ENCODE data around the gene GSC2. TPM values are rescaled to one million over a fixed set of nuclear protein-coding genes. Genes with fewer than 3 reads are reported as not detected.

The GSC2 gene
- total RNA-seq, 4 donors from 2014 or later: not detected

DNA sequence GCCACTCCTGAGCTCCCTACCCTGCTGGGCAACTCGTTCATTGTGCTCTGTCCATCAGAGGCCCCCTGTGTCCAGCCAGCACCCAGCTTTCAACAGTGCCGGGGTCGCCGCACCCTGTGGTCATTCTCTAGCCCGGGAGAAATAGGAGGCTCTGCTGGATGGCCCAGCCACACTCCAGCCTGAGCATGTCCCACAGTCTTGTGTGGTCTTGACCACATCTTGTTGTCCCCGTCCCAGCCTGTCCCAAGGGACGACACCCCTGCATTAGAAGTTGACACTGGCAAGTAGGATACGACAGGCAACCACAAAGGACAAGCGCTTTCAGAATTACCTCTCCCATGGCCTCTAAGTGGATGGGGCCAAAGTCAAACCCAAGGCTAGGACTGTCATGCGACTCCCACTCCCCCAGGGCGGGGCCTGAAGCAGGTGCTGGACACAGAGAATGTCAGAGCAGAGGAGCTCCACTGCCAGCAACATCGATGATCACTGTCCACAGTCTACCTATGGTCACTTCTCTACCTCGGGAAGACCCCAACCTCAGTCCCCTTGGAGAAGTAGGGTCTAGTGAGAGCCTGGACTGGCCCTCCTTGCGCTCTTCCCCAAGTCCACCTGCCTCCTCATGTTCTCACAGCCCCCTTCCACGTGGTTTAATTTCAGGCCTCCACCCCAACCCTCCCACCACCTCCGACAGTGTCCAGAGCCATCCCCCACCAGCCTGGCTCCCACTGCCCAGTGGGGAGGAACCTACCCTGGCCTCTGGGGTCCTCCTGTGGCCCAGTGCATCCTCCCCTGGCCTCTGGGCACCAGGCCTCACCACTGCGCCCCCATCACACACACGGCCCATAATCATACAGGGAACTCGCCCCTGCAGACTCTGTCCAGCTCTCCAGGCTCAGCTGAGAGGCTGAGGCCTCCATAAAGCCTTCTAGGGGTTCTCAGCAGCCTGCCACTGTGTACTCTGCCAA is 23.5 kb downstream of the GSC2 start:
- no peak for TF ChIP-seq EP300 (IDR thresholded peaks at IDR 0.05)
- TF ChIP-seq POLR2AphosphoS5 (IDR thresholded peaks at IDR 0.05): no peak
- TF ChIP-seq, protein P1, sequence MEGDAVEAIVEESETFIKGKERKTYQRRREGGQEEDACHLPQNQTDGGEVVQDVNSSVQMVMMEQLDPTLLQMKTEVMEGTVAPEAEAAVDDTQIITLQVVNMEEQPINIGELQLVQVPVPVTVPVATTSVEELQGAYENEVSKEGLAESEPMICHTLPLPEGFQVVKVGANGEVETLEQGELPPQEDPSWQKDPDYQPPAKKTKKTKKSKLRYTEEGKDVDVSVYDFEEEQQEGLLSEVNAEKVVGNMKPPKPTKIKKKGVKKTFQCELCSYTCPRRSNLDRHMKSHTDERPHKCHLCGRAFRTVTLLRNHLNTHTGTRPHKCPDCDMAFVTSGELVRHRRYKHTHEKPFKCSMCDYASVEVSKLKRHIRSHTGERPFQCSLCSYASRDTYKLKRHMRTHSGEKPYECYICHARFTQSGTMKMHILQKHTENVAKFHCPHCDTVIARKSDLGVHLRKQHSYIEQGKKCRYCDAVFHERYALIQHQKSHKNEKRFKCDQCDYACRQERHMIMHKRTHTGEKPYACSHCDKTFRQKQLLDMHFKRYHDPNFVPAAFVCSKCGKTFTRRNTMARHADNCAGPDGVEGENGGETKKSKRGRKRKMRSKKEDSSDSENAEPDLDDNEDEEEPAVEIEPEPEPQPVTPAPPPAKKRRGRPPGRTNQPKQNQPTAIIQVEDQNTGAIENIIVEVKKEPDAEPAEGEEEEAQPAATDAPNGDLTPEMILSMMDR (IDR thresholded peaks at IDR 0.05): no peak
- TF ChIP-seq POLR2A (IDR thresholded peaks at IDR 0.05): no peak
- Histone ChIP-seq H3K4me1 (peaks cover 52% of the 10 kb centered on the region), H3K4me3 (no peak overlapping the region), H3K27me3 (no peaks in the 10 kb centered on the region), H3K27ac (peak overlapping the region; percentile 14), H3K36me3 (no peaks in the 10 kb centered on the region), H3K9me3 (no peaks in the 10 kb centered on the region)
- DNase-seq (ENCODE audit: low spot score in 2 of 2): no peak
- 86% methylated on average over 14 of the region's 19 CpGs for WGBS

- no peaks in the 10 kb centered on the region for H3K9me3 ChIP-seq
- no peak for DNase-seq (ENCODE audit: low spot score in 2 of 2)
- TF ChIP-seq EP300 (IDR thresholded peaks at IDR 0.05): no peak
- H3K27ac ChIP-seq: no peak overlapping the region
- H3K36me3 ChIP-seq: no peaks in the 10 kb centered on the region
- peaks cover 52% of the 10 kb centered on the region for H3K4me1 ChIP-seq
- WGBS: 81% methylated on average over 21 of the region's 21 CpGs
- no peaks in the 10 kb centered on the region for H3K27me3 ChIP-seq
- H3K4me3 ChIP-seq: no peak overlapping the region
These were observed 24.4 kb downstream of the GSC2 start for GRCh38 chr22:19125474-19126308.

- Histone ChIP-seq H3K27me3 (no peaks in the 10 kb centered on the region), H3K36me3 (no peaks in the 10 kb centered on the region), H3K27ac (no peak overlapping the region), H3K9me3 (no peaks in the 10 kb centered on the region), H3K4me3 (no peak overlapping the region), H3K4me1 (peaks cover 53% of the 10 kb centered on the region)
- no peak for DNase-seq (ENCODE audit: low spot score in 2 of 2)
- TF ChIP-seq POLR2AphosphoS5 (IDR thresholded peaks at IDR 0.05): no peak
- TF ChIP-seq POLR2A (IDR thresholded peaks at IDR 0.05): no peak
- TF ChIP-seq EP300 (IDR thresholded peaks at IDR 0.05): no peak
- TF ChIP-seq, protein P1 (IDR thresholded peaks at IDR 0.05): no peak
- 92% methylated on average over 11 of the region's 11 CpGs for WGBS
These were observed 25.1 kb downstream of the GSC2 start for GRCh38 chr22:19125011-19125410.

GRCh38 chr22:19124377-19124776 is 25.7 kb downstream of the GSC2 start:
- Histone ChIP-seq H3K4me1 (peaks cover 53% of the 10 kb centered on the region), H3K4me3 (no peak overlapping the region), H3K27me3 (no peaks in the 10 kb centered on the region), H3K27ac (no peak overlapping the region), H3K9me3 (no peaks in the 10 kb centered on the region), H3K36me3 (no peaks in the 10 kb centered on the region)
- no peak for TF ChIP-seq POLR2AphosphoS5 (IDR thresholded peaks at IDR 0.05)
- no peak for TF ChIP-seq EP300 (IDR thresholded peaks at IDR 0.05)
- no peak for TF ChIP-seq POLR2A (IDR thresholded peaks at IDR 0.05)
- TF ChIP-seq, protein P1 (IDR thresholded peaks at IDR 0.05): no peak
- 88% methylated on average over 4 of the region's 4 CpGs for WGBS
- DNase-seq (ENCODE audit: low spot score in 2 of 2): peak in 1 of 2 donors; percentile 51

DNA sequence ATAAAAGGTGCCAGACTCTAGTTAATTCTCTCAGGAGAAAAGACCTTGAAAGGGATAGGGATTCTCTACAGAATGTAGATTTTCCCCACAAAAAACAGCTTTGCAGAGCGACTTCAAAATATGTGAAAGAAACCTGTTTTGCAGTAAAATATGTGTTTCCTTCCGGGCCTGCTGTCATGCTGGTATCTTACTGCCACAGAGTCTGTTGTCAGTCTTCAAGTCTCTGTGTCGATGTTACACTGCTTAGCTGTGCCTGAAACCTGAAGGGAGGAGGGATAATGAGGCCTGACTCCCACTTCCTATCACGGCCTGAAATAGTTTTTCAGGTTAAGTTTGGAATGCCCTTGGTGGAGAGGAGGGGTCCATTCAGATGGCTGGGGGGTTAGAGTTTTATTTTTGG is 26.2 kb downstream of the GSC2 start:
- peaks cover 56% of the 10 kb centered on the region for H3K4me1 ChIP-seq
- no peak overlapping the region for H3K27ac ChIP-seq
- TF ChIP-seq EP300 (IDR thresholded peaks at IDR 0.05): no peak
- TF ChIP-seq POLR2AphosphoS5 (IDR thresholded peaks at IDR 0.05): no peak
- TF ChIP-seq POLR2A (IDR thresholded peaks at IDR 0.05): no peak
- TF ChIP-seq, protein P1 (IDR thresholded peaks at IDR 0.05): no peak
- H3K27me3 ChIP-seq: no peaks in the 10 kb centered on the region
- DNase-seq (ENCODE audit: low spot score in 2 of 2): no peak
- WGBS: 90% methylated on average over 4 of the region's 4 CpGs
- H3K4me3 ChIP-seq: no peak overlapping the region
- H3K36me3 ChIP-seq: no peaks in the 10 kb centered on the region
- no peaks in the 10 kb centered on the region for H3K9me3 ChIP-seq

All from suprapubic skin (tissue), 4 donors.